GM12872 (cell line): ENCODE results near the gene AGAP3.

Experiments
- CTCF ChIP-seq: IDR thresholded peaks from 3 replicates; pipeline ENCODE4 v1.5.1; 2011; ENCODE audit warnings: low read depth, mild to moderate bottlenecking, low read length, moderate library complexity; ENCODE audit not compliant: insufficient read depth

AGAP3 gene

GRCh38 chr7:151085691-151086620 lies at the start of gene AGAP3:
Gene AGAP3 (plus strand): TSS chr7:151086475. CDS start chr7:151086742, 267 bp downstream.
- no peak for TF ChIP-seq CTCF

DNA sequence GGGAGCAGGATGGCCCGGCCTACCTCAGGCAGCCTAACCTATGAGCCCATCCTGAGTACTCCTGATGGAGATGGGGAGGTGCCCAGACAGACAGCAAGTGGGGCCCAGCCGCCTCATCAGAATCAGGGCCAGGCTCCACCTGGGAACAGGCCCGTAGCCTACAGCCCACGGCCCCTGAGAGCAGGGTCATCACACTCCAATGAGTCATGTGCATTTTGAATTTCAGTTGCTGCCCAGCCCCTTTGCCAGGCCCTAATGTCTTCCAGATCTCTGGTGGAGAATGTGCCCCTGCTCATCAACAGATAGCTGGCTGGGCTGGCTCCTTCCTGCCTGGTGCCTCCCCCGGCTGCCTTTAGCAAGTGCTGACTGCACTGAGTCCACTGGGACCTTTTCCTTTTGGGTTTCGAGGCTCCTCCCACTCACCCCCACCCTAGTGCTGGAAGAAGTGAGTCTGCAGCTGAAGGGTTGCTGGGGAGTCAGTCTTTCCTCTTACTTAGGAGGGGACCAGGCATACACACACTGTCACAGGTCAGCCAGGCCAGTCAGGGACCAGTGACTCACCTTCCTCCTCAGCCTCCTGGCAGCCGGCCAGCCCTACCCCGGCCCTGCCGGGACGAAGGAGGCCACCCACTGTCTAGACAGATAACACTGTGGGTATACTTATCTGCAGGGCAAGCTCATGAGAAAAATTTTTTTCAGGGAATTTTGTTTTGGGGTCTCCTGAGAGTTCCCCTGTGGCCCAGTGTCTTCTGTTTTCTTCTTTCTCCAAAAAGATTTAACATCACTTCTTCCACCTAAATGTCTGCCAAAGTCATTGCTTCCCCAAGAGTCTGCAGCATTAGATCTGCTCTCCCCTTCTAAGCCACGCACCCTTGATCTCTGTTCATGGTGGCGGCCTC lies 47.1 kb upstream of the AGAP3 start:
- no peak for TF ChIP-seq CTCF

GRCh38 chr7:151039850-151040548 lies 46.3 kb upstream of the AGAP3 start:
- TF ChIP-seq CTCF, result no peak

- TF ChIP-seq CTCF, result no peak
These were observed 45.5 kb upstream of the AGAP3 start for GRCh38 chr7:151040616-151041375.

- TF ChIP-seq CTCF, result no peak
These were observed 42.3 kb upstream of the AGAP3 start for GRCh38 chr7:151043959-151044358.

DNA sequence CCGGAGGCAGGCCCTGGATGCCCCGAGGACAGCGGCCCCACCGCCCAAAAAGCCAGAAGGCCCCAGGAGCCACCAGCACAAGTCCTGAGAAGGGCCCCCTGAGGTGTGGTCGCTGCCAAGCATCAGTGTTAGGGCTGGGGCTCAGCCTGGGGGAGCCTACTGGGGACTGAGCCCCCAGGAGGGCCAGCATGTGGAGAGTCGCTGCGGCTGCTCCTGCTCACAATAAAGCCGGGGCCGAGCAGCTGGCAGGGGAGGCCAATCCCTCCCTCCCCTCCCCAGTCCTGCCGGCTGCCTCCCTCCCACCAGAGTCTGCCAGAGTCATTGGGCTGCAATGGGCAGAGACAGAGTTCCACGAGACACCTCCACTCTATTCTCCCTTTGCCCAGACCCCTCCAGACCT lies 41.0 kb upstream of the AGAP3 start:
- no peak for TF ChIP-seq CTCF
